Peyer's patch (tissue), 4 donors: ENCODE results near the gene TMEM72.

Experiments
- POLR2A ChIP-seq, 2 donors: fragments of 450-650 bp; IDR thresholded peaks; one replicate each; pipeline ENCODE4 v1.5.1; 2017; ENCODE audit warnings: antibody characterized with exemption in 2 of 2, mild to moderate bottlenecking in 2 of 2, moderate library complexity in 2 of 2
- TF ChIP-seq, protein P1 (sequence below), 6 experiments: fragments of 450-650 bp in 4 of 6; fragments of 200-600 bp in 2 of 6; sonication (generic) in 1 of 6; IDR thresholded peaks; one replicate each; pipeline ENCODE4 v1.5.1; 2017 to 2019; ENCODE audit warnings: antibody characterized with exemption in 6 of 6, mild to moderate bottlenecking in 3 of 6, moderate library complexity in 1 of 6

DNA sequence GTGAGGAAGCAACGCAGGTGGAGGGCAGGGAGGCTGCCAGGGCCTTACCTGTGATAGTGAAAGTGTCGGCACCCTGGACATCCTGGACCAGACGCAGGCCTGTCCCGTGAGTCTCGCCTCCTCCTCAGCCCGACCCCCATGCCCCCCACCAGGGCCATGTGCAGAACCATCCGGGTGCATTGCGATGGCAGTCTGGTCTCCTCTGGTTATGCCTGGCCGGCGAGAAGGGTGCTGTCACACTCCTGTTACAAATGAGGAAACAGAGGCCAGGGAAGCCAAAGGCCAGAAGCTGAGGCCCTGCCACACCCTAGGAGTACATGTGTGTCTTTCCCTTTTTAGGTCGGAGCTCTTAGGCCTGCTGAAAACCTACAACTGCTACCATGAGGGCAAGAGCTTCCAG lies 60.3 kb downstream of the TMEM72 start:
- TF ChIP-seq, protein P1, sequence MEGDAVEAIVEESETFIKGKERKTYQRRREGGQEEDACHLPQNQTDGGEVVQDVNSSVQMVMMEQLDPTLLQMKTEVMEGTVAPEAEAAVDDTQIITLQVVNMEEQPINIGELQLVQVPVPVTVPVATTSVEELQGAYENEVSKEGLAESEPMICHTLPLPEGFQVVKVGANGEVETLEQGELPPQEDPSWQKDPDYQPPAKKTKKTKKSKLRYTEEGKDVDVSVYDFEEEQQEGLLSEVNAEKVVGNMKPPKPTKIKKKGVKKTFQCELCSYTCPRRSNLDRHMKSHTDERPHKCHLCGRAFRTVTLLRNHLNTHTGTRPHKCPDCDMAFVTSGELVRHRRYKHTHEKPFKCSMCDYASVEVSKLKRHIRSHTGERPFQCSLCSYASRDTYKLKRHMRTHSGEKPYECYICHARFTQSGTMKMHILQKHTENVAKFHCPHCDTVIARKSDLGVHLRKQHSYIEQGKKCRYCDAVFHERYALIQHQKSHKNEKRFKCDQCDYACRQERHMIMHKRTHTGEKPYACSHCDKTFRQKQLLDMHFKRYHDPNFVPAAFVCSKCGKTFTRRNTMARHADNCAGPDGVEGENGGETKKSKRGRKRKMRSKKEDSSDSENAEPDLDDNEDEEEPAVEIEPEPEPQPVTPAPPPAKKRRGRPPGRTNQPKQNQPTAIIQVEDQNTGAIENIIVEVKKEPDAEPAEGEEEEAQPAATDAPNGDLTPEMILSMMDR (IDR thresholded peaks at IDR 0.05) = no peak
- no peak for TF ChIP-seq POLR2A (IDR thresholded peaks at IDR 0.05)
